NCI-H1092 (cell line): ENCODE results near the gene KCNF1.
"Not testable (repeated sequence)": the region's sequence is repeated elsewhere in the genome, so short reads cannot be mapped to it uniquely, and the experiment has no call there.

ENCODE experiments used
- DNase-seq: peaks from one replicate; lab custom pipeline; 2025; lab: John Stamatoyannopoulos, UW

Gene KCNF1

DNA sequence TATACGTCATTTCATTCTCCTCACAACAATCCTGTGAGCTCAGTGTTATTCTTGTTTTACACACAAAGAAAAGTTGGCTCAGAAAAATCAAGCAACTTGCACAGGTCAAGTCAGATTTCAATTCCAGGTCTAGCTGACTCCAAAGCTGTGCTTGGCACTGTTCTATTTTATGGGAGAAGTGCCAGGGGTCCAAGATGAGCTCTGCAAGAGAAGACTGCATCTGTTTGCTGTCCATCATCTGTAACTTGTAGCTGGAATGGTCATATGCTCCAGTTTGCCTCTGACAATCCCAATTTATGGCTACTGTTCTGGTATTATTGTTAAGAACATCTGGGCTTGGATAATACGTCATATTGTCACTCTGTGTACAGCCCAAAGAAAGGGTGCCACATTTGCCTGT is 28.9 kb downstream of the KCNF1 start:
- no peak for DNase-seq

DNA sequence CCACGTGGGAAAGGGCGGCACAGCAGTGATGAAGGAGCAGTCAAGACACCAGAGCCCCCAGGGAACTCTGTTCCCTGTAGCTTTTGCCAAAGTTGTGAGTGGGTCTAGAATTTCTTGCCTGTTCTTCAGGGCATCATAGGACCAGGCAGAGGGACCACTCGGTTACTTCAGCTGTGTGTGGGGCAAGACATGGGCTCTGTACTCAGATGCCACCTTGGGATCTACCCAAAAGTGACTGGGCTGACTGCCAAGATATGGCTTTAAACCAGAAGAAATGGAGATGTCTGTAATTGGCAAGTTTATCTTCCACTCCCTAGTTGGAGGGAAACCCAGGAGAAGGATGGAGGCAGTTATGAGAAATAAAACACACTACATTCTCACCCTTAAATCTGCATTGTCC is 29.6 kb downstream of the KCNF1 start:
- DNase-seq, result no peak

DNA sequence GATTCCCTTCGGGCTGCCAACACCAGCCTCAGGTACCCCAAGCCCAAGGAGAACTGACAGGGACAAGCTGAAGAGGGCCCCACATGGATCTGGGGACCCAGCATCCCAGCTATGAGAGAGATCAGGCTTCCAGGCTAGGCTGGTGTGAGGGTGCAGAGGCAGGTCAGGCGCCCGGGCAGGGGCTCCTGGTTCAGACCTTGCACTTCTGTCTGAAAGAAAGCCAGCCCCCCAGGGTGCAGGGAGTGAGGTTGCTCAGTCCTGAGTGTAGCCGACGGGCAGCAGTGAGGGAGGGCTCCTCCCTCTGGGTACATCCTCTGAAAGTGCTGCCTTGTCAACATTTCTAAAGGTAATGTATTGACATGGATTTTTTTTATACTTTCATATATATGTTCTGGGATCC is 33.1 kb downstream of the KCNF1 start:
- DNase-seq, result no peak

DNA sequence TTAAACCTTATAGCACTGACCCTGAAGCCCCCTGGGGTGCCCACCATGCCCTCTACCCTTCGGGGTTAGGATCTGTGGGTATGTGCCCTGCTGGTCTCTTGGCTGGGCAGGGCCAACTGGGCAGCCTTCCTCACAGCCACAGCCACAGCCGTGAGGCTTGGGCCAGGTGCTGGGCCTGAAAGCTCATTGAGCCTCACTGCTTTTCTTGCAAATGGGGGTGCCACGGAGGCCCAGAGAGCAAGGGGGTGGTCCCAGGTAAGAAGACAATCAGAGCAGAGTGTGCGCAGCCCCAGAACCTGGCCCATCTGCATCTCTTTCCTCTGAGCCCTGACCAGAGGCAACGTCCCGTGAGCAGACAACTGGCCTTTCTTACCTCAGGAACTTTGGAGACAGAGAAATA is 34.7 kb downstream of the KCNF1 start:
- no peak for DNase-seq

DNA sequence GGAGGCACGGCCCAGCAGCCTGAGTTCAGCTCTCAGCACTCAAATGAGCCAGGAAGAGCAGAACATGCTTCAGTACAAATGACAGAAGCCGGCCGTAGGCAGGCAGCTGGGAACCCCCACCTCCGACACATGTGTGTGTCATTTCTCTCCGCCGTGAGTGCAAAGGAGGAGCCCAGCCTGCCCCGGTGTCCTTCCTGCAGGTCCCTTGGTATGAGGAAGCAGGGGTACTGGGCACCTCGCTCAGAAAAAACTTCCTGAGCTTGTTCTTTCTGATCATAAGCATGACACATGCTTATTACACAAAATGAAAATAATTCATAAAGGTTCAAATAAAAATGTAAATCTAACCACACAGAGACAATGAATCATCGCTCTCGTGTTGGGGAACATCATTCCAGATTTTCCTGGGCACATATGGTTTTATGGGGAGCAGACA is 35.3 kb downstream of the KCNF1 start:
- no peak for DNase-seq

DNA sequence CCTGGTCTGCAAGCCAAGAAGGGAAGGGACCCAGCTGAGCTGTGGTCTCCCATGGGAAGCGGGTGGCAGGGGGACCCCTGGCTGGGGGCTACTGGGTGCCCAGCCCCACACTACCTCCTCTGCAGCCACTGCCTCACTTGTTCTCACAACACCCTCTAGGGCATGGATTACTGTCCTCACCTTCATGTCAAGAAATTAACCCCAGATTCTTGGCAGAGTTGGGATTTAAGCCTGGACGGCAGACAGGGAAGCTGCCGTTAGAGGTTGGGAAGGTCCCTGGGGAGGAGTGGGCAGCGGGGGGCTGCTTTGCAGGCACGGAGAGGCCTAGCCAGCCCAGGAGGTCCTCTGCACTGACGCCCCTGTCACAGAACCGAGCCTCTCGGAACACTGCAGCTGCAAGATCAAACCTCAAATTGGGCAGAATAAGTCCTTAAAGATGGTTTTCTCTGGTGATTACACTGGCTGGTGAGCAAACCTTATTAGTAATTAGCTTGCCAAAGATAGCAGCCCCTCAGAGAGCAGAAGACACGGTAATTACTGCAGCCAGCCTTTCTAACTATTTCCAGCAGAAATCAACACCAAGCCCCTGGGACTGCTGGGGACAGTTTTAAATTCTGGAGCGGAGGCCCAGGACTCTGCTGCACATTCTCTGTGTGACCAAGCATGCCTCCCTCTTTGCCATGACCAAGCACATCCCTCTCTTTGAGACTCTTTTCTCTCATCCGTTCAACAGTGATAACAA is 35.9 kb downstream of the KCNF1 start:
- no peak for DNase-seq

DNA sequence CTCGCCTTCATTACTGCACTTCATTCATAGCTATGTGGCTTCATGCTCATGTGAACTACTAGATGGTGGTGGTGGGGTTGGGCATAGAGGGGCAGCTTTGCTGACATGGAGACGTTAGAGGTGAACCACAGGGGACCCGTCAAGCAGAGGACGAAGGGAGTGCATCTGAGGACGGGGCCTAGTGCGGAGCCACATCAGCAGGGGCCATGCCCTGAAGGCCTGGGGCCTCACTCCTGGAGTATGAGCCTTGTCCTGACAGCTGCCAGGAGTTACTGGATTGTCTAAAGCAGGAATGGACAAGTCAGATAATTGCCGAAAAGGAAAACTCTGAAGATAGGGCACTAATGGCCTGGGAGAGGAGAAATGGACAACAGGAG is 36.4 kb downstream of the KCNF1 start:
- no peak for DNase-seq

DNA sequence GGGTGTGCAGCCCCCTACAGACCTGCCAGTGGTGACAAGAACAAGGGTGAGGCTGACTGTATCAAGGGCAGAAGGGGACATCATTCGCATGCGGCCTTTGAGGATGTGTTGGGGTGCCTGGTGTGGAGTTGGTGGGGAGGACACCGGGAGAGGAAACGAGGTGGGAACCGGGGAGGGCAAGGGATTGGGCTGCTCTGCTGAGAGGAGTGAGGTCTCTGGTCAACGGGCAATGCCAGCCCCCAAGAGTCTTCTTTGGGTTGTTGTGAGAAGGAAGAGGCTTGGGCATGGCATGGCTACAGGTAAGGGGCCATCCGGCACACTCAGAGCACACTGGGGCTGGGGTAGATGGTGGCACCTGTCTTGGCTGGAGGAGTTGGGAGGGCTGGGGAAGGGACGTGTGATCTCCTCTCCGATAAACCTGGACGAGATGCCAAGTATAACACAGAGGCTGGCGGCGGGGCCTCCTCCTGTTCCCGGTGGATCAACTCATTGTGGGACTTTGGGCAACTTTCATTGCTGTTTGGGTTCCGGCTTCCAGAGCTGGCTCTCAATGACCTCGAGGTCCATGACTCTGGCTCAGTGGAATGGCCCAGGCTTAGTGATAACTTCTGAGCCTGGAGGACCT is 37.0 kb downstream of the KCNF1 start:
- DNase-seq, result no peak

DNA sequence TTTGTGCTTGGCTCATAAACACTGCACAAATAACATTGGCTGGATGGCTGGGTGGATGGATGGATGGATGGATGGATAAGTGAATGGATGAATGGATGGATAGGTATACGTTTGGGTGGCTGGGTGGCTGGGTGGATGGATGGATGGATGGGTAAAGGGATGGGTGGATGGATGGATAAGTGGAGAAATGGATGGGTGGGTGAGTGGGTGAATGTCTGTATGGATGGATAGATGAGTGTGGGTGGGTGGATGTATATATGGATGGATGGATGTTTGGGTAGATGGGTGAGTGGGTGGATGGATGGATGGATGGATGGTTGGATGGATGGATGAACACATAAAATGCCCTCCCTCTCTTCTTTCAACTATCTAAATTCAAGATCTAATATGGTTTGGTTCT is 38.1 kb downstream of the KCNF1 start:
- DNase-seq, result no peak

DNA sequence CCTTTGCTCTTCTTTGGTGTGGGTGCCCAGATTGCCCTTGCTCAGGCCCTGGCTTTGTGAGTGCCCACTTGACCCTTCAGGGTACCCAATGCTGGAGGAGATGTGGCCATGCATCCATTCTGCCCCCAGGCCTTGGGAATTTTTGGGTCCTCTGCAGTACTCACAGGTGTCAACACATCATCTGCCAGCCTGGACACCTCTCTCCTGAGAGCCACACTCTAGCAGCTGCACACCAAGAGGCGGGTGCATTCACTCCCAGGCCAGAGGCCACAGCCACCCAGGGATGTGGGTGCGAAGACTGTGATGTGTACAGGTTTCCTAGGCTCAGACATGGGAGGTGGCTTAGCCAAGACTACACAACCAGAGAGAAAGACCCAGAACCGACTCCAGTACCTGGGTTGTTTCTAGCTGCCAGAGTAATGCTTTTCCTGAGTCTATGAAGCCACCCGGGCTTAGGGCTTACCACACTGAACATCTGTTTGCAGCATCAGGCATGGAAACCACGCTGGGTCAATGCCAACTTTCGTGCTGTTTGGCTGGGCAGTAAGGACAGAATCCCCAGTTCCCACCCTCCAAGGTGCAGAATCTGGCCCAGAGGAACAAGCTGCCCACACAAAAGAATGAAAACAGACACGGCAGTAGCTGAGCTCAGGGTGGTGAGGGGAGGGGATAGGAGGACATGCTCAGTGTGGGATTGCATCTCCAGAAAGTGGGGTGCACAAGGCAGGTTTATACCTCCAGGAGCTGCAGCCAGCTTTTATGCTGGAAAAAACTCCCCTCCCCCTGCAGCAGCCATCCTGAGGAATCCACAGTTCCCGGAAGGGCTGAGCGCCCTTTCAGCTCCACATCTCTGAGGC is 40.1 kb downstream of the KCNF1 start:
- no peak for DNase-seq

DNA sequence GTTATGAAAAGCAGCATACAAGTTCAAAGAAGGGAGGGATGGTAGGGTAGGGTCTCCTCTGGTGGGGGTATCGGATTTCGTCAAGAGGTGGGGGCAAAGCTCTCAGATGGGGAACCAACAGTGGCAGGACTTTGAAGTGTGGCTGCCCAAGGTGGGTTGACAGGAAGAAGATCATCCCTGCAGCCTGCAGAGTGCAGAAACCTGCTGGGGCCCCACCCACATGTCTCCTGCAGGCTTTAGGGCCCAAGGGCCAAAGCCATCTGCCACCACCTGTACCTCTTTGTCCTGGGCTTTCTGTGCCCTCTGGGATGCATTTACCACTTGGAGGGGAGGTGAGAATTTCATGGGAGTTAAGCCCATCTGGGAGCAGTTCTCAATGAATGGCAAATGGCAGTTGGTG is 42.7 kb downstream of the KCNF1 start:
- DNase-seq, result no peak

DNA sequence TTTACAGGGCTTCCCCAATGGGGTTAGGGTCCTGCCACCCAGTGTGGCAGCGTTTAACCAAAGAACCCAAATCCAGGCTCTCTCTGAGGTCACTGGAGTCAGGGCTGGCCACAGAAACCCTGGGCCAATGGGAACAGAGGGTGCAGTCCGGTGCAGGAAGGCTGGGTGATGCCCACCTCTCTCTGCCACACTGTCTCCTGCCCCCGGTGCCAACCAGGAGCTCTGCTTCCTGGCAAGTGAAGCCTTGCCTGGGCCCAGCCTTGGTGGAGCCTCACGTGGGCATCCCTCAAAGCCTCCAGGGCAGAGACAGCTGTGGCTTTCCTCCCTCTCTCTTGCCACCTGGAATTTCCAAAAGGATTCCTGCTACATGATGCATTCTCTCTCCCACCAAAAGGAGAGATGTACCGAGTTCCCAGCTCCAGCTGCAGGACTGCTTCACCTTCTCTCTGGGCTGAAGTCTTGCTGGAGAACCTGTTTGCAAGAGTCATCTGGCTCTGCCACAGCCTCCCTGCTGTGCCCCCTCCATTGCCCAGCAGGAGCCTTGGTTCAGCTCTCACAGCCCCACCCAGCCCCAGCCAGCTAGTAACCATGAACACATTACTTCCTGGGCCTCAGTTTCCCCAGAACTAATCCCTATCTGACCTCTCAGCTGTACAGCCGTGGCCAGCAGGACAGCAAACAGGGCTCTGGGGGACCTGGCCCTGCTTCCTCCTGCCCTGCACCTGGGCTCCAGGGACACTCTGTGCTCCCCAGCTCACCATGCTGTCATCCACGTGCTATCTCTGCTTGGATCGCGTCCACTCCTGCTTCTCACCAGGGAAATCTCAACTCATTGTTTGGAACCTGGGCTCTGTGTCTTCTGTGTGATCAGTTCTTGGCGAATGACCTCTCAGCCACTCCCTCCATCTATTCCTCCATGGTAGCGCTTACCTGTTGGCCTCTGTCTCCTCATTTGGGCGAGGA is 43.4 kb downstream of the KCNF1 start:
- no peak for DNase-seq

DNA sequence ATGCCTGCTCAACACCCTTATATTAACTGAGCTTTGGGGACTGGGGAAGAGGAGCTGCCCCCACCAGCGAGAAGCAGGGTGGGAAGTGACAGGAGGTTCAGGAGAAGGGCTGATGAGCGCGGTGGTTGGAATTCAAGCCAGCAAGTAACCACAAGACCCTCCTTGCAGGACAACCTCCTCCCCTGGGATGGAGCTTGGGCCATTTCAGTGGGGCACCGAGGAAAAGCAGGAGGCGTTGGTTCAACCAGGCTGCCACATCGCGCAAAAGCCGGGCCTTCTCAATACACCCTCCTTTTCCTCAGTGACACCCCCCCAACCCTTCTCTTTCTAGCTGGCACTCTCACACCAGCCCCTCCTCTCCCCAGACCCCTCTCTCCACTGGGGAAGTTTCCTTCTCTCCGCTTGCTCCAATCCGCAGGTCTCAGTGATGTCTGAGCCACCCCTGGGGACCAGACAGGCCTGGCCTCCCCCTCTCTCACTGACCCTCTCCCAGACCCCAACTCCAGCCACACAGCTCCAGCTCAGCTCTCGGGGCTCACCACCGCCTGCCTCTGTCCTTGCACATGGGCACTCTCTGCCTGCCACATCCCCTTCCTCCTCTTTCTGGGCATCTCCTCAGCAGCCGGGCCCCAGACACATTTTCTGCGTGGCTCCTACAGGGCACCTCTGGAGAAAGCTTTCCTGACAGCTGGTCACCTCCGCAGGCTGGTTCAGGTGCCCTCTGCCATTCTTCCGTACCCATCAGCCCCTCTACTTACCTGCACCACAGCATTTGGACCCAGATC is 44.5 kb downstream of the KCNF1 start:
- DNase-seq, result no peak

DNA sequence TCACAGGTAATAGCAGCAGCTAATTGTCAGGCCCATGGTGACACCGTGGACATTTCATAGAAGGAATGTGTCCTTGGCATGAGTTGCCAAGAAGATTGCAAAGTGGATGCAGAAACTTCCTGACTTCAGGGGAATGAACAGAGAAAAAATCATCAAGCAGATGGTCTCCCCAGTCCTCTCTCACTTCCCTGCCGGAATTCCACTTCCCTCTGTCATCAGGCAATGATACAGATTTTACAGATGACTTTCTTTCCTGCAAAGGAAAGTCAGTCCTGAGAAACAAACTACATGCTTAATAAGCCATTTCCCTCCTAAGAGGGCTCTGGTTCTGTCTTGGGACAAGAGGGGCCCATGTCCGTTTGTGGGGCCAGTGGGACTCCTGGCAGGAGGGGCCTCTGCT is 45.7 kb downstream of the KCNF1 start:
- no peak for DNase-seq

DNA sequence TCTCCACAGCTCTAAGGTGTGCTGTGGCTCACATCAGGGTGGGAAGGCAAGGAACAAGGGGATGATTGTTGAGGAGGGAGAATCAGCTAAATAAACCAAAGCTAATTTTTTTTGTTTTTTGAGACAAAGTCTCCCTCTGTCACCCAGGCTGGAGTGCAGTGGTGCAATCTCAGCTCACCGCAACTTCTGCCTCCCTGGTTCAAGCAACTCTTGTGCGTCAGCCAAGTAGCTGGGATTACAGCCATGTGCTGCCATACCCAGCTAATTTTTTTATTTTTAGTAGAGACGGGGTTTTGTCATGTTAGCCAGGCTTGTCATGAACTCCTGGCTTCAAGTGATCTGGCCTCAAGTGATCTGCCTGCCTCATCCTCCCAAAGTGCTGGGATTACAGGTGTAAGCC is 46.7 kb downstream of the KCNF1 start:
- DNase-seq, result not testable (repeated sequence)

DNA sequence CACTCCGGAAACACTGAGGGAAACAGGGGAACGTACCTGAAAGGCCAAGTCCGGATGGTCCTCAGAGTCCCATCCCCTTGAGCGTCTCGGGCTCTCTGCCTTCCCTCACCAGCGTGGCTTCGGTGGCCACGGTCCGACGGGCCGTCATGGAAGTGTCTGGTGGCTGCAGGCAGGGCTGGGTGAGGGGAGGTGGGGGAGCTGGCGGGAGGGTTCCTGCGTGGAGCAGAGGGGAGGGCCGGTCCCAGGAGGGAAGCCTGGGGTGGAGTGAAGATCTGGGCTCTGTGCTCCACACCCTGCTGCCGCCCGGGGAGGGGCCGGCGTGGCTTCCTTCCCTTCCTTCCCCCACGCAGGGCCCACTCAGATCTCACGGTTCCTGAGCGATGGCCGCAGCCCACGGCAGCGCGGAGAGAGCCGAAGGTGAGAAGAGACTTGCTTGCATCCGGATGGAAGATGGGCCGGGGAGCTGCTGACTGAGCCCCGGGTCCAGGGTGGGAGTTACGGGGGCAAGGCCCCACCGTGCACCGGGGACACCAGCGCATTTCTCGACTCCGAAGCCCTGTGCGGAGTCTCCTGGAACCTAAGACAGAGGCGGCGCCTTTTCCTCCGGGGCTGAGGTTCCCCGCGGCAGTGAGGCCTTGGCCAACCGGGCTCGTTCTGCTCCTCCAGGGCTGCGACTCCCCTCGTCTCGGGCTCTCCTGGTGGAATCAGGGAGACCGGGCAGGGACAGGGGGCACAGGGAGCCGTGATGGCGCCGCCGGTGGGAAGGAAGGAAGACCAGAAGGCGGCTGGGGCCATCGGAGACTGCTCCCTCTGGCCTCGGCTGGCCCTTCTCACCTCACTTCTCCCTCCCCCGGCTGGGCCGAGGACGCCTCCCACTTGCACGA is 49.1 kb downstream of the KCNF1 start:
- DNase-seq, result no peak

DNA sequence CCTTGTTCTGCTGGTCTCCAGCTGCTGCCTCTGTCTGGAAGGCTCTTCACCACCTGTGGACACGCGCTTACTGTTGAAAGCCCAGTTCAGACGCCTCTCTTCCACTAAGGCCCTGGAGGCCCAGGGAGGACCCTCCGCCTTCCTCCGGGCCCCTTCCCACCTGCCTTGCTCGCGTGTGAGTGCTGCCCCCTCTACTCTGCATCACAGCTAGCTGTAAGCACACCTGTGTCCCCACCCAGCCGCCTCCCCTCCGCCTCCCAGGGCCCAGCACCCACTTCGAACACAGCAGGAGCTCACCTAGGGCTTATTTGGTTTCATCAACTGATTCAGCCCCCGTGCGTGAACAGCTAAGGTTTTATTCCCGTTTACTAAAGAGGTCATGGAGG is 49.7 kb downstream of the KCNF1 start:
- no peak for DNase-seq

DNA sequence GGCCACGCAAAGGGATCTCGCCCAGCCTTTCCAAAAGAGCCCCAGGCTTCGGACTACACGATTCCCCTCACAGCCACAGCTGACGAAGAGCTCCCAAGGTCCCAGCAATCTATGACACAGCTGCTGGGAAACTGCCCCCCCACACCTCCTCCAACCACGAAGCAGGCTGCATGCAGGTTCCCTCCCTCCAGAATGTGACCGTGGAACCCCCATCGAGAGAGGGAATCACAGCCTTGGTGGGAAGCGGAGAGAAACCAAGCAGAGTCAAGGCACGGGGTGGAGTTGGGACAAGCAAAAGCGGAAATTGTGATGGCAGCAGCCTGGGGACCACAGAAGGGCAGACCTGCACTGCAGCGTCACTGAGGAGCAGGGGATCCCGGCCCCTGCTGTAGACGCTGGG is 50.3 kb downstream of the KCNF1 start:
- DNase-seq, result no peak

DNA sequence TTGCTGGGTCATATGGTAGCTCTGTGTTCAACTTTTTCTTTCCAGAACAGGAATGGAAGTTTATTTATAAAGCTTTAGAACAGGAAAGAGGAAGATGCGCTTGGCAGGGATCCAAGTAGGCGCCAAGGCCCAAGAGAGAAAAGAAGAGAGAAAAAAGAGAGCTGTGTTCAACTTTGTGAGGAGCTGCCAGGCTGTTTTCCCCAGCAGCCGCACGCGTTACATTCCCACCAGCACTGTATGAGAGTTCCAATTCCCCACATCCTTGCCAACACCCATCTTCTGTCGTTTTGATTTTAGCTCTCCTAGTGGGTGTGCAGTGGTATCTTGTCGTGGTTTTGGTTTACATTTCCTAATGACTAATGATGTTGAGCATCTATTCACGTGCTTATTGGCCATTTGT is 51.4 kb downstream of the KCNF1 start:
- no peak for DNase-seq
